H1 (cell line): ENCODE measurements around the gene CMBL. TPM values are rescaled to one million over a fixed set of nuclear protein-coding genes. Genes with fewer than 3 reads are reported as not detected.

Experiments used
- CTCF ChIA-PET: fragments of 300-600 bp; sonication (Branson Sonifier 250); formaldehyde crosslinking; loops from one replicate; lab custom pipeline; 2021; ENCODE audit not compliant: partially characterized antibody; lab: Charles Lee
- POLR2A ChIA-PET: fragments of 300-600 bp; sonication (Branson Sonifier 250); formaldehyde crosslinking; loops from one replicate; lab custom pipeline; 2021; ENCODE audit warnings: inconsistent platforms; ENCODE audit not compliant: partially characterized antibody; lab: Charles Lee
- DNase-seq, 2 experiments: peaks; one replicate each; pipeline versions ENCODE4 v3.0.0 to v3.0.0-alpha.2; 2010 to 2022; ENCODE audit warnings: low spot score in 2 of 2, low read depth in 1 of 2, mixed read lengths in 1 of 2
- FAIRE-seq: peaks from 2 replicates; lab custom pipeline; 2011; peaks lifted over from hg19 to GRCh38; lab: Jason Lieb, UNC
- H2AFZ ChIP-seq: 2 replicates; pipeline ENCODE4 v1.8.1; 2012; ENCODE audit warnings: low read length, inconsistent platforms
- H2AK5ac ChIP-seq: 2 replicates; pipeline ENCODE4 v1.6.1; 2013; ENCODE audit warnings: low read depth, low read length
- H2BK120ac ChIP-seq: replicated peaks from 2 replicates; pipeline ENCODE3; 2013; ENCODE audit warnings: low read depth, low read length, inconsistent platforms
- H2BK12ac ChIP-seq: 2 replicates; pipeline ENCODE4 v1.6.1; 2013; ENCODE audit warnings: low read depth, low read length
- H2BK15ac ChIP-seq: 2 replicates; pipeline ENCODE4 v1.6.1; 2013; ENCODE audit warnings: low read length
- H2BK20ac ChIP-seq: 2 replicates; pipeline ENCODE4 v1.6.1; 2013; ENCODE audit warnings: low read length
- H2BK5ac ChIP-seq: 2 replicates; pipeline ENCODE4 v1.6.1; 2013; ENCODE audit warnings: low read depth, low read length
- H3K14ac ChIP-seq: 2 replicates; pipeline ENCODE4 v1.6.1; 2013; ENCODE audit warnings: inconsistent platforms; ENCODE audit not compliant: insufficient read length
- H3K18ac ChIP-seq: 2 replicates; pipeline ENCODE4 v1.6.1; 2013; ENCODE audit warnings: low read length; ENCODE audit errors: extremely low read depth
- H3K23ac ChIP-seq: 2 replicates; pipeline ENCODE4 v1.6.1; 2013; ENCODE audit warnings: inconsistent platforms; ENCODE audit not compliant: insufficient read length
- H3K23me2 ChIP-seq: 2 replicates; pipeline ENCODE4 v1.6.1; 2013; ENCODE audit warnings: low read depth, low read length
- H3K27ac ChIP-seq: 2 replicates; pipeline ENCODE4 v1.6.1; 2011; ENCODE audit warnings: low read depth, low read length, inconsistent platforms
- H3K27me3 ChIP-seq, 4 experiments: replicated peaks in 1 of 4; 1 replicate in 1 of 4; 2 replicates in 3 of 4; pipeline versions ENCODE4 v1.6.1 to v1.8.1; 2011 to 2013; ENCODE audit warnings: low read length in 3 of 4, mild to moderate bottlenecking in 3 of 4, inconsistent platforms in 2 of 4, mixed read lengths in 2 of 4, moderate library complexity in 1 of 4; ENCODE audit not compliant: control insufficient read depth in 3 of 4, insufficient read depth in 3 of 4; ENCODE audit errors: extremely low read depth in 1 of 4
- H3K36me3 ChIP-seq, 4 experiments: 2 replicates each; pipeline versions ENCODE4 v1.6.1 to v1.8.1; 2011 to 2013; ENCODE audit warnings: mild to moderate bottlenecking in 4 of 4, low read length in 3 of 4, moderate library complexity in 2 of 4, control low read depth in 1 of 4, inconsistent platforms in 1 of 4; ENCODE audit not compliant: insufficient read depth in 4 of 4, control insufficient read depth in 2 of 4
- H3K4ac ChIP-seq: replicated peaks from 2 replicates; pipeline ENCODE3; 2013; ENCODE audit warnings: low read length, low read depth, mixed read lengths, inconsistent platforms; ENCODE audit not compliant: insufficient read length
- H3K4me1 ChIP-seq, 4 experiments: replicated peaks in 1 of 4; 1 replicate in 1 of 4; 2 replicates in 3 of 4; pipeline versions ENCODE4 v1.6.1 to v1.8.1; 2011 to 2013; ENCODE audit warnings: low read length in 3 of 4, inconsistent platforms in 2 of 4, mixed read lengths in 1 of 4; ENCODE audit not compliant: insufficient read depth in 4 of 4, control insufficient read depth in 3 of 4
- H3K4me2 ChIP-seq, 2 experiments: 2 replicates each; pipeline versions ENCODE4 v1.6.1 to v1.8.1; 2011 to 2013; ENCODE audit warnings: low read depth in 2 of 2, low read length in 2 of 2, control low read depth in 1 of 2, inconsistent platforms in 1 of 2, mild to moderate bottlenecking in 1 of 2; ENCODE audit not compliant: insufficient read depth in 1 of 2
- H3K4me3 ChIP-seq, 4 experiments: fragments of 200-600, 300-600 bp in 1 of 4; sonication (generic), shearing (Covaris generic), sonication (Bioruptor Twin) in 1 of 4; 2 replicates each; pipeline versions ENCODE4 v1.5.1 to v1.8.1; 2011 to 2016; ENCODE audit warnings: low read length in 4 of 4, low read depth in 3 of 4, control low read depth in 2 of 4, inconsistent platforms in 2 of 4, mild to moderate bottlenecking in 2 of 4, mixed read lengths in 1 of 4, moderate library complexity in 1 of 4; ENCODE audit not compliant: insufficient read depth in 2 of 4; ENCODE audit errors: extremely low read depth in 1 of 4
- H3K56ac ChIP-seq: replicated peaks from 2 replicates; pipeline ENCODE3; 2013; ENCODE audit warnings: low read depth, mild to moderate bottlenecking, mixed read lengths, low read length, inconsistent platforms; ENCODE audit not compliant: insufficient read length
- H3K79me1 ChIP-seq: 2 replicates; pipeline ENCODE4 v1.6.1; 2013; ENCODE audit warnings: low read depth, low read length, control low read depth
- H3K79me2 ChIP-seq, 2 experiments: 2 replicates each; pipeline versions ENCODE4 v1.6.1 to v1.8.1; 2012 to 2013; ENCODE audit warnings: low read length in 2 of 2, mild to moderate bottlenecking in 2 of 2, inconsistent platforms in 1 of 2; ENCODE audit not compliant: insufficient read depth in 2 of 2, control insufficient read depth in 1 of 2
- H3K9ac ChIP-seq, 4 experiments: replicated peaks in 1 of 4; 1 replicate in 1 of 4; 2 replicates in 3 of 4; pipeline versions ENCODE4 v1.6.1 to v1.8.1; 2011 to 2013; ENCODE audit warnings: low read depth in 3 of 4, low read length in 3 of 4, control low read depth in 2 of 4, mild to moderate bottlenecking in 2 of 4, moderate library complexity in 2 of 4, inconsistent platforms in 1 of 4; ENCODE audit errors: extremely low read depth in 1 of 4
- H3K9me3 ChIP-seq, 2 experiments: 2 replicates each; pipeline versions ENCODE4 v1.6.1 to v1.8.1; 2012 to 2013; ENCODE audit warnings: mild to moderate bottlenecking in 2 of 2, moderate library complexity in 2 of 2, control low read depth in 1 of 2, inconsistent platforms in 1 of 2, low read depth in 1 of 2, low read length in 1 of 2, mixed read lengths in 1 of 2; ENCODE audit not compliant: insufficient read depth in 2 of 2
- H4K20me1 ChIP-seq, 2 experiments: replicated peaks in 1 of 2; 2 replicates each; pipeline versions ENCODE3 to v1.8.1; 2011 to 2013; ENCODE audit warnings: inconsistent platforms in 2 of 2, low read length in 2 of 2, mild to moderate bottlenecking in 1 of 2; ENCODE audit not compliant: insufficient read depth in 2 of 2, control insufficient read depth in 1 of 2
- H4K5ac ChIP-seq: 2 replicates; pipeline ENCODE4 v1.6.1; 2013; ENCODE audit warnings: low read length, low read depth, mixed read lengths, inconsistent platforms; ENCODE audit not compliant: insufficient read length
- H4K8ac ChIP-seq: 2 replicates; pipeline ENCODE4 v1.8.0; 2013; ENCODE audit warnings: mild to moderate bottlenecking, moderate library complexity, low read length, inconsistent platforms; ENCODE audit not compliant: insufficient read depth; ENCODE audit errors: extremely low read depth
- H4K91ac ChIP-seq: replicated peaks from 2 replicates; pipeline ENCODE3; 2013; ENCODE audit warnings: low read length, mixed read lengths, inconsistent platforms; ENCODE audit not compliant: insufficient read length
- BACH1 ChIP-seq: IDR thresholded peaks from 2 replicates; pipeline ENCODE4 v1.6.1; 2012; ENCODE audit warnings: low read length, improper control_type of control experiment
- CBX5 ChIP-seq: fragments of 300-800, 300-1000 bp; sonication (generic); IDR thresholded peaks from 2 replicates; pipeline ENCODE4 v1.7.1; 2016; ENCODE audit warnings: antibody characterized with exemption, low read length, low read depth
- CBX8 ChIP-seq: fragments of 300-800, 300-1000 bp; sonication (generic); IDR thresholded peaks from 2 replicates; pipeline ENCODE4 v1.7.1; 2016; ENCODE audit warnings: low read depth, low read length, borderline replicate concordance
- CHD2 ChIP-seq: IDR thresholded peaks from 2 replicates; pipeline ENCODE4 v1.6.1; 2012; ENCODE audit warnings: low read length, improper control_type of control experiment
- CREB1 ChIP-seq: IDR thresholded peaks from 2 replicates; pipeline ENCODE4 v1.6.1; 2012; ENCODE audit warnings: inconsistent platforms
- CTCF ChIP-seq, 3 experiments: IDR thresholded peaks; 1 replicate in 2 of 3; 2 replicates in 1 of 3; pipeline versions ENCODE4 v1.5.1 to v1.6.1; 2011; ENCODE audit warnings: low read length in 3 of 3, mild to moderate bottlenecking in 3 of 3, inconsistent platforms in 2 of 3, low read depth in 1 of 3, moderate library complexity in 1 of 3; ENCODE audit not compliant: insufficient read depth in 1 of 3; ENCODE audit errors: control extremely low read depth in 1 of 3
- KDM4A ChIP-seq: IDR thresholded peaks from one replicate; pipeline ENCODE4 v1.7.1; 2012; ENCODE audit warnings: low read depth, mild to moderate bottlenecking, moderate library complexity, low read length, inconsistent platforms; ENCODE audit not compliant: severe bottlenecking
- POU5F1 ChIP-seq: IDR thresholded peaks from 2 replicates; pipeline ENCODE4 v1.6.1; 2011; ENCODE audit warnings: low read depth, mild to moderate bottlenecking, low read length, moderate library complexity
- RAD21 ChIP-seq, 2 experiments: IDR thresholded peaks in 1 of 2; conservative IDR thresholded peaks in 1 of 2; 2 replicates each; pipeline ENCODE4 v1.6.1; 2011; ENCODE audit warnings: low read depth in 2 of 2, low read length in 2 of 2, improper control_type of control experiment in 1 of 2, inconsistent platforms in 1 of 2, mild to moderate bottlenecking in 1 of 2, moderate library complexity in 1 of 2
- SRF ChIP-seq: IDR thresholded peaks from 2 replicates; pipeline ENCODE4 v1.6.1; 2011; ENCODE audit warnings: mild to moderate bottlenecking, low read depth, low read length, moderate library complexity
- TAF1 ChIP-seq: IDR thresholded peaks from 2 replicates; pipeline ENCODE4 v1.6.1; 2011; ENCODE audit warnings: mild to moderate bottlenecking, low read depth, low read length
- TCF12 ChIP-seq: IDR thresholded peaks from 2 replicates; pipeline ENCODE4 v1.6.1; 2011; ENCODE audit warnings: low read depth, mild to moderate bottlenecking, low read length
- WGBS, 2 experiments: shearing (Covaris generic) in 1 of 2; methylation state at CpG; one replicate each; pipeline versions ENCODE4 v1.1.6 to v1.1.7; 2013 to 2015; ENCODE audit warnings: low lambda C conversion rate in 2 of 2, mixed read lengths in 2 of 2, inconsistent platforms in 1 of 2, low coverage in 1 of 2, missing lambda C conversion rate in 1 of 2; ENCODE audit not compliant: insufficient replicate concordance in 2 of 2, insufficient coverage in 1 of 2, insufficient read length in 1 of 2; ENCODE audit errors: extremely low coverage in 1 of 2, missing lambda C conversion rate in 1 of 2; 5-methylcytosine and 5-hydroxymethylcytosine counted together
- polyA plus RNA-seq, 7 experiments: library from polyadenylated mRNA; depleted of rRNA in 3 of 7; stranded (reverse) in 5 of 7; unstranded in 2 of 7; fragments of >200 nt in 5 of 7; fragments of 200-250 nt in 2 of 7; gene quantifications; 1 replicate in 5 of 7; 2 replicates in 1 of 7; 4 replicates in 1 of 7; pipeline versions ENCODE4 v1.2.1 to v1.2.3, GENCODE V29; 2011 to 2013; ENCODE audit warnings: missing spikeins in 2 of 7, mixed read lengths in 2 of 7
- total RNA-seq: library from RNA; stranded (reverse); fragmentation: NEBNext Ultra II Directional; extraction: Animal tissue kit (Norgen Biotek cat#: 25700); gene quantifications from 2 replicates; pipeline ENCODE4 v1.2.1, GENCODE V29; 2021

CMBL gene
- total and polyA plus RNA-seq, 2 of the 8 experiments (the other 6 are each of a cell fraction or from before 2014, with no cell fraction given) = 27.9 to 32.1 TPM

GRCh38 chr5:10233505-10233904 is 74.2 kb downstream of the CMBL start:
- H3K36me3 ChIP-seq = peaks cover 0 to 5% (median 0%) of the 10 kb centered on the region in 4 experiments; a peak in 2 of 8 replicates
- no peaks in the 10 kb centered on the region for H3K9me3 ChIP-seq
- H3K56ac ChIP-seq = no peak overlapping the region
- no peaks in the 10 kb centered on the region for H3K23me2 ChIP-seq
- no peak overlapping the region for H4K5ac ChIP-seq
- no peak overlapping the region for H2BK12ac ChIP-seq
- H2BK5ac ChIP-seq = no peak overlapping the region
- DNase-seq (no peak), FAIRE-seq (no peak)
- no peak overlapping the region for H3K4me2 ChIP-seq
- H3K18ac ChIP-seq = no peak overlapping the region
- H3K23ac ChIP-seq = no peak overlapping the region
- no peaks in the 10 kb centered on the region for H3K4me1 ChIP-seq
- H2BK120ac ChIP-seq = no peak overlapping the region
- 72% methylated on average over 7 of the region's 7 CpGs; no CpG with 5 or more reads in 1 of the 2 experiments for WGBS, 2 experiments
- no peak overlapping the region for H2AK5ac ChIP-seq
- ChIA-PET CTCF (interaction anchor here (0.6 to 2.2 kb wide), 9 partner anchors 14 to 720 kb away, joined by 3 to 8 read pairs (median 4); no protein-coding TSS in a partner anchor), POLR2A (interaction anchor here (0.6 to 2.3 kb wide), 3 partner anchors 15 to 79 kb away, joined by 3 to 10 read pairs (median 4); partner anchors contain the start of genes ATPSCKMT and CCT5)
- H3K79me1 ChIP-seq = no peaks in the 10 kb centered on the region
- H3K27ac ChIP-seq = no peak overlapping the region
- no peak overlapping the region for H2BK20ac ChIP-seq
- H4K8ac ChIP-seq = no peak overlapping the region
- H3K27me3 ChIP-seq = no peaks in the 10 kb centered on the region
- no peak overlapping the region for H3K9ac ChIP-seq
- no peak overlapping the region for H2BK15ac ChIP-seq
- no peak overlapping the region for H3K14ac ChIP-seq
- no peaks in the 10 kb centered on the region for H3K79me2 ChIP-seq
- H2AFZ ChIP-seq = no peak overlapping the region
- no peaks in the 10 kb centered on the region for H4K20me1 ChIP-seq
- no peak overlapping the region for H4K91ac ChIP-seq
- H3K4me3 ChIP-seq = no peak overlapping the region
- no peak overlapping the region for H3K4ac ChIP-seq
- no peak for TF ChIP-seq TCF12
- TF ChIP-seq TAF1 = no peak
- peak; percentile 7 to 18 (median 11); a peak in 3 of 4 replicates for TF ChIP-seq CTCF (IDR thresholded peaks at IDR 0.05; ENCODE audit: control extremely low read depth in 1 of 3, insufficient read depth in 1 of 3, low read depth in 1 of 3, low read length in 3 of 3)
- no peak for TF ChIP-seq BACH1
- TF ChIP-seq CBX8 = no peak
- no peak for TF ChIP-seq KDM4A
- TF ChIP-seq CBX5 = no peak
- no peak for TF ChIP-seq POU5F1
- TF ChIP-seq RAD21 (IDR thresholded peaks at IDR 0.05 in 1 of 2, conservative IDR thresholded peaks at IDR 0.05 in 1 of 2; ENCODE audit: low read depth in 2 of 2, low read length in 2 of 2) = peak; percentile 54 to 58
- TF ChIP-seq CHD2 = no peak
- TF ChIP-seq CREB1 = no peak
- TF ChIP-seq SRF = no peak
